ENCODE measurements around the gene GMPR2. TPM values are rescaled to one million over a fixed set of nuclear protein-coding genes. Genes with fewer than 3 reads are reported as not detected.

The GMPR2 gene
- total and polyA plus RNA-seq, 2 of the 4 experiments (the other 2 are of a cell fraction) = 63.7 to 92.5 TPM

DNA sequence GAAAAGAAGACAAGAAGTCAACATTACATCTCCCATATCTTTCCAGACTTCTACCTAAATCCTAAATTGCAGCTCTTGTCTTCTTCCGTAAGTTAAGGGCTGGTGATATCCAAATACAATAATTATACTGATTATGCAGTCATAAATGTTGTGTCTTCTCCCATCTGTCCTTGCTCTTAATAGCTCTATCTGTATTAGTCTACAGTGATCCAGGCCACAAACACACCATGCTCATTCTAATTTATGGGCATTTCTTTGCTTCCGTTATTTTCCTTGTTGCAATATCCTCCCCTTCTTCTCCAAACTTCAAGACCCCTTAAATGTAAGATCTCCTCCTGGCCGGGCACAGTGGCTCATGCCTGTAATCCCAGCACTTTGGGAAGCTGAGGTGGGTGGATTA lies 13.2 kb upstream of the GMPR2 start:
- ChIA-PET CTCF (no interaction called here), POLR2A (ENCODE audit: unreplicated experiment) (no interaction called here)
- in situ Hi-C loops (cut with MboI; ENCODE audit: low sequenced_read_pairs) = no loop called here
- Histone ChIP-seq H4K91ac (ENCODE audit: insufficient read depth, low read depth, low read length) (no peak overlapping the region), H4K20me1 (ENCODE audit: insufficient read depth, low read length) (no peaks in the 10 kb centered on the region; the same call in 1 of the 2 replicates), H3K14ac (replicated peaks; ENCODE audit: low read depth, low read length) (no peak overlapping the region), H3K27ac (ENCODE audit: insufficient read depth, low read length) (no peak overlapping the region), H2BK120ac (ENCODE audit: low read depth, low read length) (no peak overlapping the region), H3K4ac (ENCODE audit: low read depth, low read length) (no peak overlapping the region), H2AK9ac (replicated peaks; ENCODE audit: low read depth, low read length, poor library complexity) (no peak overlapping the region), H3K18ac (ENCODE audit: low read depth, low read length) (no peak overlapping the region), H3K9me1 (ENCODE audit: insufficient read depth, low read length) (peaks cover 7% of the 10 kb centered on the region; the same call in 1 of the 2 replicates), H2AFZ (replicated peaks; ENCODE audit: low read length, poor library complexity) (no peak overlapping the region), H2BK15ac (ENCODE audit: low read depth, low read length) (no peak overlapping the region), H2BK5ac (ENCODE audit: low read depth, low read length, poor library complexity, severe bottlenecking) (no peak overlapping the region), H3K79me1 (ENCODE audit: low read depth in 1 of 2, low read length in 2 of 2) (peaks cover 7 to 62% of the 10 kb centered on the region in 2 experiments), H2AK5ac (ENCODE audit: low read depth, low read length) (no peak overlapping the region), H3K9ac (ENCODE audit: low read depth, low read length) (no peak overlapping the region), H2BK20ac (ENCODE audit: low read depth, low read length) (no peak overlapping the region), H3K36me3 (ENCODE audit: control insufficient read depth, insufficient read depth, low read length) (peaks cover 6% of the 10 kb centered on the region), H3K4me2 (ENCODE audit: low read depth, low read length) (no peak overlapping the region), H3K4me1 (ENCODE audit: control insufficient read depth, insufficient read depth, low read length) (no peaks in the 10 kb centered on the region), H4K5ac (ENCODE audit: low read depth, low read length) (no peak overlapping the region), H3K56ac (ENCODE audit: extremely low read depth, insufficient read depth, low read length) (no peak overlapping the region), H3K9me3 (ENCODE audit: control insufficient read depth, insufficient read depth, low read length) (no peaks in the 10 kb centered on the region), H3K23ac (ENCODE audit: low read depth, low read length) (no peak overlapping the region), H3K4me3 (ENCODE audit: insufficient read depth, low read depth, low read length) (no peak overlapping the region), H4K8ac (ENCODE audit: low read depth in 2 of 2, low read length in 2 of 2) (no peak overlapping the region), H3K27me3 (ENCODE audit: control insufficient read depth, insufficient read depth, low read length) (no peaks in the 10 kb centered on the region)
- DNase-seq = no peak
- no peak for ATAC-seq (ENCODE audit: low read depth)
- no peak for TF ChIP-seq POLR2A (IDR thresholded peaks at IDR 0.05; ENCODE audit: low read depth, low read length)
- no peak for TF ChIP-seq RCOR1 (IDR thresholded peaks at IDR 0.05; ENCODE audit: insufficient replicate concordance, low read length)
- TF ChIP-seq, protein P1, sequence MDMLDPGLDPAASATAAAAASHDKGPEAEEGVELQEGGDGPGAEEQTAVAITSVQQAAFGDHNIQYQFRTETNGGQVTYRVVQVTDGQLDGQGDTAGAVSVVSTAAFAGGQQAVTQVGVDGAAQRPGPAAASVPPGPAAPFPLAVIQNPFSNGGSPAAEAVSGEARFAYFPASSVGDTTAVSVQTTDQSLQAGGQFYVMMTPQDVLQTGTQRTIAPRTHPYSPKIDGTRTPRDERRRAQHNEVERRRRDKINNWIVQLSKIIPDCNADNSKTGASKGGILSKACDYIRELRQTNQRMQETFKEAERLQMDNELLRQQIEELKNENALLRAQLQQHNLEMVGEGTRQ (IDR thresholded peaks at IDR 0.05; ENCODE audit: low read depth, low read length) = no peak
- no peak for TF ChIP-seq FOS (IDR thresholded peaks at IDR 0.05; ENCODE audit: low read depth, low read length)
- no peak for TF ChIP-seq RFX5 (IDR thresholded peaks at IDR 0.05; ENCODE audit: low read depth, low read length)
- TF ChIP-seq MAZ (IDR thresholded peaks at IDR 0.05; ENCODE audit: borderline replicate concordance, low read depth, low read length) = no peak
- TF ChIP-seq MAFK (IDR thresholded peaks at IDR 0.05; ENCODE audit: low read depth, low read length) = no peak
- TF ChIP-seq RAD21 (IDR thresholded peaks at IDR 0.05; ENCODE audit: low read length) = no peak
- no peak for TF ChIP-seq MXI1 (IDR thresholded peaks at IDR 0.05; ENCODE audit: borderline replicate concordance, low read depth, low read length)
- TF ChIP-seq BHLHE40 (IDR thresholded peaks at IDR 0.05; ENCODE audit: low read depth, low read length) = no peak
- no peak for TF ChIP-seq NFE2L2 (IDR thresholded peaks at IDR 0.05; ENCODE audit: low read depth, low read length)
- TF ChIP-seq SMC3 (IDR thresholded peaks at IDR 0.05; ENCODE audit: low read depth, low read length) = no peak
- no peak for TF ChIP-seq ELK1 (IDR thresholded peaks at IDR 0.05; ENCODE audit: borderline replicate concordance, low read depth, low read length)
- TF ChIP-seq CEBPB (IDR thresholded peaks at IDR 0.05; ENCODE audit: low read depth, low read length) = no peak
- TF ChIP-seq CHD1 (IDR thresholded peaks at IDR 0.05; ENCODE audit: low read depth, low read length) = no peak
- TF ChIP-seq, protein P2, sequence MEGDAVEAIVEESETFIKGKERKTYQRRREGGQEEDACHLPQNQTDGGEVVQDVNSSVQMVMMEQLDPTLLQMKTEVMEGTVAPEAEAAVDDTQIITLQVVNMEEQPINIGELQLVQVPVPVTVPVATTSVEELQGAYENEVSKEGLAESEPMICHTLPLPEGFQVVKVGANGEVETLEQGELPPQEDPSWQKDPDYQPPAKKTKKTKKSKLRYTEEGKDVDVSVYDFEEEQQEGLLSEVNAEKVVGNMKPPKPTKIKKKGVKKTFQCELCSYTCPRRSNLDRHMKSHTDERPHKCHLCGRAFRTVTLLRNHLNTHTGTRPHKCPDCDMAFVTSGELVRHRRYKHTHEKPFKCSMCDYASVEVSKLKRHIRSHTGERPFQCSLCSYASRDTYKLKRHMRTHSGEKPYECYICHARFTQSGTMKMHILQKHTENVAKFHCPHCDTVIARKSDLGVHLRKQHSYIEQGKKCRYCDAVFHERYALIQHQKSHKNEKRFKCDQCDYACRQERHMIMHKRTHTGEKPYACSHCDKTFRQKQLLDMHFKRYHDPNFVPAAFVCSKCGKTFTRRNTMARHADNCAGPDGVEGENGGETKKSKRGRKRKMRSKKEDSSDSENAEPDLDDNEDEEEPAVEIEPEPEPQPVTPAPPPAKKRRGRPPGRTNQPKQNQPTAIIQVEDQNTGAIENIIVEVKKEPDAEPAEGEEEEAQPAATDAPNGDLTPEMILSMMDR (conservative IDR thresholded peaks at IDR 0.05; ENCODE audit: low read depth, low read length) = no peak
- dilution Hi-C loops (cut with HindIII; ENCODE audit: low sequenced_read_pairs, unreplicated experiment) = no loop called here
- no TSS peak for BruUV-seq (replicated peaks)
- no CpG with 5 or more reads among the region's 3 CpGs for WGBS, 2 experiments (ENCODE audit: extremely low coverage in 2 of 2, insufficient read length in 1 of 2)
- intact Hi-C loops (cut with micrococcal nuclease) = loop anchor here (10.0 kb wide), 1 partner anchor 215 kb away; no protein-coding TSS in a partner anchor

All from IMR-90 (cell line).